HCT116 (cell line): ENCODE results near the gene HERPUD1. TPM values are rescaled to one million over a fixed set of nuclear protein-coding genes. Genes with fewer than 3 reads are reported as not detected.
"Not testable (repeated sequence)": the region's sequence is repeated elsewhere in the genome, so short reads cannot be mapped to it uniquely, and the experiment has no call there.

Experiments used
- ATAC-seq: fragments of 200-7000 bp; cut with Tn5 transposase; 2 replicates; pipeline ENCODE4 v1.9.1; 2020; ENCODE audit warnings: mild to moderate bottlenecking, moderate library complexity
- BruUV-seq: library from RNA; stranded (reverse); fragments of 400-500 nt; replicated peaks from 2 replicates; lab custom pipeline; 2021; lab: Mats Ljungman, UMichigan
- CTCF ChIA-PET: fragments of 300-600 bp; sonication (Branson Sonifier 250); formaldehyde crosslinking; loops from one replicate; lab custom pipeline; 2021; ENCODE audit warnings: antibody characterized with exemption; lab: Charles Lee
- POLR2A ChIA-PET: fragments of 300-600, 350-600 bp; sonication (Branson Sonifier 250); formaldehyde crosslinking; loops from one replicate; lab custom pipeline; 2021; ENCODE audit warnings: antibody characterized with exemption; lab: Charles Lee
- RAD21 ChIA-PET, 2 experiments: fragments of 300-600 bp; sonication (Branson Sonifier 250); formaldehyde crosslinking; loops; one replicate each; lab custom pipeline; 2023; ENCODE audit warnings: low total read pairs in 2 of 2; ENCODE audit not compliant: uncharacterized antibody in 2 of 2, unreplicated experiment in 2 of 2, low non-redundant PET in 1 of 2; lab: Charles Lee
- DNase-seq: peaks from one replicate; pipeline ENCODE4 v3.0.0-alpha.2; 2010; ENCODE audit warnings: low read depth, low spot score
- H2AFZ ChIP-seq: fragments of 200-600 bp; shearing (Covaris generic), sonication (generic); 2 replicates; pipeline ENCODE4 v1.6.1; 2017; ENCODE audit warnings: low read depth, mixed run types, mixed read lengths, antibody characterized with exemption, low read length; ENCODE audit not compliant: poor library complexity, severe bottlenecking
- H3K27ac ChIP-seq: 2 replicates; pipeline ENCODE4 v1.5.1; 2012; ENCODE audit warnings: low read depth, low read length
- H3K27me3 ChIP-seq: fragments of 200-600 bp; sonication (generic); 2 replicates; pipeline ENCODE4 v1.6.1; 2016; ENCODE audit warnings: mixed run types, low read length, mixed read lengths; ENCODE audit not compliant: insufficient read depth
- H3K36me3 ChIP-seq, 2 experiments: fragments of 200-500 bp in 1 of 2; fragments of 200-600 bp in 1 of 2; sonication (Bioruptor generic) in 1 of 2; sonication (generic) in 1 of 2; 2 replicates each; pipeline versions ENCODE4 v1.5.1 to v1.6.1; 2014 to 2016; ENCODE audit warnings: low read length in 2 of 2, inconsistent platforms in 1 of 2, mixed read lengths in 1 of 2, mixed run types in 1 of 2; ENCODE audit not compliant: insufficient read depth in 2 of 2, control insufficient read depth in 1 of 2
- H3K4me1 ChIP-seq, 2 experiments: fragments of 200-600 bp in 1 of 2; sonication (generic) in 1 of 2; 2 replicates each; pipeline versions ENCODE4 v1.5.1 to v1.6.1; 2012 to 2017; ENCODE audit warnings: low read length in 2 of 2, inconsistent platforms in 1 of 2, mild to moderate bottlenecking in 1 of 2, mixed read lengths in 1 of 2, mixed run types in 1 of 2, moderate library complexity in 1 of 2; ENCODE audit not compliant: insufficient read depth in 2 of 2, control insufficient read depth in 1 of 2
- H3K4me2 ChIP-seq: fragments of 200-600 bp; sonication (generic); 2 replicates; pipeline ENCODE4 v1.6.1; 2017; ENCODE audit warnings: mixed run types, low read length, mixed read lengths
- H3K4me3 ChIP-seq, 2 experiments: fragments of 200-600 bp in 1 of 2; sonication (generic) in 1 of 2; replicated peaks in 1 of 2; 2 replicates each; pipeline ENCODE4 v1.5.1; 2011 to 2016; ENCODE audit warnings: low read length in 2 of 2, control low read depth in 1 of 2, low read depth in 1 of 2, mild to moderate bottlenecking in 1 of 2, mixed read lengths in 1 of 2, mixed run types in 1 of 2
- H3K79me2 ChIP-seq: fragments of 200-600 bp; sonication (generic); 2 replicates; pipeline ENCODE4 v1.6.1; 2017; ENCODE audit warnings: mild to moderate bottlenecking, mixed run types, low read length, moderate library complexity, mixed read lengths; ENCODE audit not compliant: insufficient read depth
- H3K9ac ChIP-seq: fragments of 200-600 bp; sonication (generic); 2 replicates; pipeline ENCODE4 v1.6.1; 2016; ENCODE audit warnings: low read length, mixed read lengths
- H3K9me2 ChIP-seq: fragments of 200-600 bp; sonication (generic), shearing (Covaris generic); 2 replicates; pipeline ENCODE4 v1.6.1; 2017; ENCODE audit warnings: mixed run types, mild to moderate bottlenecking, moderate library complexity; ENCODE audit not compliant: insufficient read depth
- H3K9me3 ChIP-seq, 2 experiments: fragments of 200-500 bp in 1 of 2; fragments of 200-600 bp in 1 of 2; sonication (Bioruptor generic) in 1 of 2; sonication (generic) in 1 of 2; 2 replicates each; pipeline ENCODE4 v1.6.1; 2014 to 2017; ENCODE audit warnings: low read length in 2 of 2, mixed read lengths in 2 of 2, inconsistent platforms in 1 of 2, low read depth in 1 of 2, mild to moderate bottlenecking in 1 of 2, mixed run types in 1 of 2, moderate library complexity in 1 of 2; ENCODE audit not compliant: control insufficient read depth in 1 of 2, insufficient read depth in 1 of 2
- H4K20me1 ChIP-seq: fragments of 200-600 bp; sonication (generic), shearing (Covaris generic); 2 replicates; pipeline ENCODE4 v1.6.1; 2017; ENCODE audit warnings: mixed run types, mild to moderate bottlenecking, moderate library complexity; ENCODE audit not compliant: insufficient read depth
- POLR2A ChIP-seq: IDR thresholded peaks from 2 replicates; pipeline ENCODE4 v1.7.0; 2011; ENCODE audit warnings: borderline replicate concordance; ENCODE audit not compliant: insufficient read depth, insufficient read length; ENCODE audit errors: extremely low read depth
- YY1 ChIP-seq: IDR thresholded peaks from 2 replicates; pipeline ENCODE4 v1.6.1; 2011; ENCODE audit warnings: low read length, low read depth, moderate library complexity, mild to moderate bottlenecking; ENCODE audit not compliant: insufficient replicate concordance; ENCODE audit errors: extremely low read depth
- intact Hi-C: fragments of 100-400 bp; cut with micrococcal nuclease; formaldehyde crosslinking; loops from 2 replicates; pipeline ENCODE4 v1.10.0; 2022
- total RNA-seq: library from RNA; stranded (reverse); gene quantifications from one replicate; pipeline ENCODE4 v1.2.1, GENCODE V29; 2021; ENCODE audit not compliant: unreplicated experiment
- TF ChIP-seq, protein P1 (sequence below): IDR thresholded peaks from 2 replicates; pipeline ENCODE4 v1.6.1; 2012; ENCODE audit warnings: low read depth

Gene HERPUD1
- total RNA-seq, 1 experiment from 2014 or later, result 113 TPM

DNA sequence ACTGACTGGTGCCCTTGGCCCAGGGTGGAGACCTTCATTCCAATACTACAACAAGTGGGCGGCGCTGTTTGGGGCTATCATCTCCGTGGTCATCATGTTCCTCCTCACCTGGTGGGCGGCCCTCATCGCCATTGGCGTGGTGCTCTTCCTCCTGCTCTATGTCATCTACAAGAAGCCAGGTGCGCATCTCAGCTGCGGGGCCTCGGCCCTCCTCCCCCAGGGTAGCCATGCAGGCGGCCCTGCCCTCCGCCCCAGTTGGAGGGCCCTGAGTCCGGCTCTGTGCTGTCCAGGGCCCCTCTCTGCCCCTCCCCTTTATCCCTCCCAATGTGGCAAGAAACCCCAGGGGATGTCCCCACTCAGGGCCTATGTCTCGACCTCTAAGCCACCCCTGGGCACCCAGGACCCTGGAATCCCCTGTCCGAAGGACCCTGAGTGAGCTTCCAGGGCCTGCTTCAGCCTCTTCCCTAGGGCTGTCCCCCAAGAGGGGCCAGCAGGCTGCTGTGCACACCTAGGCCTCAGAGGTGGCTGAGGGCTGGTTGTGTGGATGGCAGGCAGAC, 47.8 kb upstream of the HERPUD1 start:
- no peak overlapping the region for H3K4me3 ChIP-seq
- no peak overlapping the region for H3K4me2 ChIP-seq
- no peaks in the 10 kb centered on the region for H3K4me1 ChIP-seq
- no peaks in the 10 kb centered on the region for H3K36me3 ChIP-seq
- no peaks in the 10 kb centered on the region for H3K27me3 ChIP-seq
- H3K9ac ChIP-seq, result no peak overlapping the region
- intact Hi-C loops, result no loop called here
- ChIA-PET POLR2A (no interaction called here), RAD21 (no interaction called here), CTCF (no interaction called here)
- H2AFZ ChIP-seq, result no peak overlapping the region
- ATAC-seq (no peak), DNase-seq (no peak)
- H3K27ac ChIP-seq, result no peak overlapping the region
- H3K9me2 ChIP-seq, result no peaks in the 10 kb centered on the region
- no peaks in the 10 kb centered on the region for H4K20me1 ChIP-seq
- TF ChIP-seq, protein P1, sequence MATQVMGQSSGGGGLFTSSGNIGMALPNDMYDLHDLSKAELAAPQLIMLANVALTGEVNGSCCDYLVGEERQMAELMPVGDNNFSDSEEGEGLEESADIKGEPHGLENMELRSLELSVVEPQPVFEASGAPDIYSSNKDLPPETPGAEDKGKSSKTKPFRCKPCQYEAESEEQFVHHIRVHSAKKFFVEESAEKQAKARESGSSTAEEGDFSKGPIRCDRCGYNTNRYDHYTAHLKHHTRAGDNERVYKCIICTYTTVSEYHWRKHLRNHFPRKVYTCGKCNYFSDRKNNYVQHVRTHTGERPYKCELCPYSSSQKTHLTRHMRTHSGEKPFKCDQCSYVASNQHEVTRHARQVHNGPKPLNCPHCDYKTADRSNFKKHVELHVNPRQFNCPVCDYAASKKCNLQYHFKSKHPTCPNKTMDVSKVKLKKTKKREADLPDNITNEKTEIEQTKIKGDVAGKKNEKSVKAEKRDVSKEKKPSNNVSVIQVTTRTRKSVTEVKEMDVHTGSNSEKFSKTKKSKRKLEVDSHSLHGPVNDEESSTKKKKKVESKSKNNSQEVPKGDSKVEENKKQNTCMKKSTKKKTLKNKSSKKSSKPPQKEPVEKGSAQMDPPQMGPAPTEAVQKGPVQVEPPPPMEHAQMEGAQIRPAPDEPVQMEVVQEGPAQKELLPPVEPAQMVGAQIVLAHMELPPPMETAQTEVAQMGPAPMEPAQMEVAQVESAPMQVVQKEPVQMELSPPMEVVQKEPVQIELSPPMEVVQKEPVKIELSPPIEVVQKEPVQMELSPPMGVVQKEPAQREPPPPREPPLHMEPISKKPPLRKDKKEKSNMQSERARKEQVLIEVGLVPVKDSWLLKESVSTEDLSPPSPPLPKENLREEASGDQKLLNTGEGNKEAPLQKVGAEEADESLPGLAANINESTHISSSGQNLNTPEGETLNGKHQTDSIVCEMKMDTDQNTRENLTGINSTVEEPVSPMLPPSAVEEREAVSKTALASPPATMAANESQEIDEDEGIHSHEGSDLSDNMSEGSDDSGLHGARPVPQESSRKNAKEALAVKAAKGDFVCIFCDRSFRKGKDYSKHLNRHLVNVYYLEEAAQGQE, result no peak
- no peak for TF ChIP-seq YY1
- no peak for TF ChIP-seq POLR2A
- TF ChIP-seq, all 23 proteins: peak for 0
- no TSS peak for BruUV-seq
- Histone ChIP-seq H3K9me3 (no peaks in the 10 kb centered on the region), H3K79me2 (no peaks in the 10 kb centered on the region)

DNA sequence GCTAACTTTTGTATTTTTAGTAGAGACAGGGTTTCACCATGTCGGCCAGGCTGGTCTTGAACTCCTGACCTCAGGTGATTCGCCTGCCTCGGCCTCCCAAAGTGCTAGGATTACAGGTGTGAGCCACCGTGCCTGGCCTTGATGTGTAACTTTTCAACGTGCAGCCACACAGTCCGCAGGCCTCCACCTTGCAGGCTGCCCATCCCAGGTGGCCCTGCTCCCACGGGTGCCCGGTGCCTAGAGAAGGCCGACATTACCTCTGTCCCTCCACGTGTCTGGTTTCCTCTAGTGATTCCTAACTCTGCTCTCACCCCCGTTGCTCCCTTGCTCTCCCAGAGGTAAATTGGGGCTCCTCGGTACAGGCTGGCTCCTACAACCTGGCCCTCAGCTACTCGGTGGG, 47.0 kb upstream of the HERPUD1 start:
- H3K9ac ChIP-seq, H3K4me2 ChIP-seq, H3K27ac ChIP-seq, H3K4me1 ChIP-seq, DNase-seq, H2AFZ ChIP-seq, H4K20me1 ChIP-seq, H3K9me2 ChIP-seq, H3K27me3 ChIP-seq, intact Hi-C loops, CTCF ChIA-PET, BruUV-seq, H3K79me2 ChIP-seq, ATAC-seq, H3K36me3 ChIP-seq, H3K4me3 ChIP-seq, H3K9me3 ChIP-seq, RAD21 ChIA-PET, POLR2A ChIA-PET: not testable (repeated sequence)
